ENCODE data around the gene GPC1. TPM values are rescaled to one million over a fixed set of nuclear protein-coding genes. Genes with fewer than 3 reads are reported as not detected.

GPC1 gene
- total and polyA plus RNA-seq, 2 of the 13 experiments (the other 11 are each of a cell fraction or from before 2014, with no cell fraction given) = 4.0 to 5.5 TPM

GRCh38 chr2:240465765-240466578 is 30.5 kb downstream of the GPC1 start (continued):
- no peak for TF ChIP-seq BRD4 (CRISPR knock-in tag; IDR thresholded peaks at IDR 0.05)
- no peak for TF ChIP-seq FOXC1 (CRISPR knock-in tag; IDR thresholded peaks at IDR 0.05; ENCODE audit: borderline replicate concordance)
- TF ChIP-seq PREB (CRISPR knock-in tag; IDR thresholded peaks at IDR 0.05) = no peak
- TF ChIP-seq ZNF350 (CRISPR knock-in tag; IDR thresholded peaks at IDR 0.05; ENCODE audit: borderline replicate concordance, low read depth) = no peak
- no peak for TF ChIP-seq ZNF431 (CRISPR knock-in tag; IDR thresholded peaks at IDR 0.05; ENCODE audit: borderline replicate concordance, low read depth)
- no peak for TF ChIP-seq ZNF550 (CRISPR knock-in tag; IDR thresholded peaks at IDR 0.05; ENCODE audit: borderline replicate concordance)
- 0 out of 2 replicates have a peak, but pooled peaks have one; percentile 42 for TF ChIP-seq PATZ1 (CRISPR knock-in tag; IDR thresholded peaks at IDR 0.05)
- TF ChIP-seq ETV5 (CRISPR knock-in tag; IDR thresholded peaks at IDR 0.05; ENCODE audit: borderline replicate concordance) = peak; percentile 66; the same call in 1 of the 2 replicates
- TF ChIP-seq CBFB (CRISPR knock-in tag; IDR thresholded peaks at IDR 0.05) = no peak
- no peak for TF ChIP-seq ISL2 (CRISPR knock-in tag; IDR thresholded peaks at IDR 0.05)
- 0 out of 2 replicates have a peak, but pooled peaks have one; percentile 14 for TF ChIP-seq ZNF710 (CRISPR knock-in tag; IDR thresholded peaks at IDR 0.05; ENCODE audit: borderline replicate concordance)
- no peak for TF ChIP-seq CREBL2 (CRISPR knock-in tag; IDR thresholded peaks at IDR 0.05; ENCODE audit: borderline replicate concordance)
- TF ChIP-seq PBX2 (CRISPR knock-in tag; IDR thresholded peaks at IDR 0.05) = no peak
- no peak for TF ChIP-seq ZNF256 (CRISPR knock-in tag; conservative IDR thresholded peaks at IDR 0.05)
- TF ChIP-seq TFDP2 (CRISPR knock-in tag; IDR thresholded peaks at IDR 0.05) = no peak
- no peak for TF ChIP-seq ZNF160 (CRISPR knock-in tag; IDR thresholded peaks at IDR 0.05)
- no peak for TF ChIP-seq SMARCC2 (IDR thresholded peaks at IDR 0.05)
- no peak for TF ChIP-seq ZBTB2 (CRISPR knock-in tag; IDR thresholded peaks at IDR 0.05; ENCODE audit: low read depth)
- no peak for TF ChIP-seq YY1 (IDR thresholded peaks at IDR 0.05; ENCODE audit: insufficient read depth, insufficient replicate concordance, low read depth, low read length)
